Brain pericyte (primary cell): ENCODE data around the gene COQ5.
A peak's percentile ranks its signal among the peaks of the same experiment; 100 is the strongest.
"Not testable (repeated sequence)": the region's sequence is repeated elsewhere in the genome, so short reads cannot be mapped to it uniquely, and the experiment has no call there.

ENCODE experiments used
- DNase-seq: peaks from one replicate; pipeline ENCODE4 v3.0.0-alpha.2; 2012; ENCODE audit warnings: low read depth, low spot score

Gene COQ5

GRCh38 chr12:120529641-120530417, 871 bp upstream of the COQ5 start:
- no peak for DNase-seq

- DNase-seq = no peak
Observed at GRCh38 chr12:120522568-120522967, 6.4 kb downstream of the COQ5 start.

- DNase-seq = not testable (repeated sequence)
Observed at GRCh38 chr12:120519324-120519723, 9.6 kb downstream of the COQ5 start.

- DNase-seq = no peak
Observed at GRCh38 chr12:120515496-120515895, 13.5 kb downstream of the COQ5 start.

- DNase-seq = no peak
Observed at GRCh38 chr12:120514002-120514401, 15.0 kb downstream of the COQ5 start.

- no peak for DNase-seq
Observed at GRCh38 chr12:120508537-120508936, 20.4 kb downstream of the COQ5 start.

GRCh38 chr12:120504587-120504986, 24.4 kb downstream of the COQ5 start:
- DNase-seq = no peak

- no peak for DNase-seq
Observed at GRCh38 chr12:120500581-120500980, 28.4 kb downstream of the COQ5 start.

GRCh38 chr12:120498870-120499515, 30.0 kb downstream of the COQ5 start:
- DNase-seq = no peak

GRCh38 chr12:120497524-120498150, 31.3 kb downstream of the COQ5 start:
- DNase-seq = no peak

GRCh38 chr12:120496413-120497340, 32.3 kb downstream of the COQ5 start:
- no peak for DNase-seq

- DNase-seq = peak; percentile 85
Observed at GRCh38 chr12:120495731-120496412, 33.1 kb downstream of the COQ5 start, which contains the start of gene DYNLL1. DYNLL1 (plus strand) TSS chr12:120496113; CDS start chr12:120496422, 309 bp downstream.

- DNase-seq = no peak
Observed at GRCh38 chr12:120495186-120495730, 33.7 kb downstream of the COQ5 start.

- no peak for DNase-seq
Observed at GRCh38 chr12:120490833-120491512, 38.0 kb downstream of the COQ5 start.

- DNase-seq = no peak
Observed at GRCh38 chr12:120490325-120490724, 38.6 kb downstream of the COQ5 start.

- no peak for DNase-seq
Observed at GRCh38 chr12:120489018-120489417, 39.9 kb downstream of the COQ5 start.

GRCh38 chr12:120488057-120488640, 40.8 kb downstream of the COQ5 start:
- no peak for DNase-seq

- not testable (repeated sequence) for DNase-seq
Observed at GRCh38 chr12:120487552-120487951, 41.4 kb downstream of the COQ5 start.
